Measurements from ENCODE around the gene OR4D5. TPM values are rescaled to one million over a fixed set of nuclear protein-coding genes. Genes with fewer than 3 reads are reported as not detected.

Gene OR4D5
- total RNA-seq, 2 donors from 2014 or later: 0.45 to 1.2 TPM

DNA sequence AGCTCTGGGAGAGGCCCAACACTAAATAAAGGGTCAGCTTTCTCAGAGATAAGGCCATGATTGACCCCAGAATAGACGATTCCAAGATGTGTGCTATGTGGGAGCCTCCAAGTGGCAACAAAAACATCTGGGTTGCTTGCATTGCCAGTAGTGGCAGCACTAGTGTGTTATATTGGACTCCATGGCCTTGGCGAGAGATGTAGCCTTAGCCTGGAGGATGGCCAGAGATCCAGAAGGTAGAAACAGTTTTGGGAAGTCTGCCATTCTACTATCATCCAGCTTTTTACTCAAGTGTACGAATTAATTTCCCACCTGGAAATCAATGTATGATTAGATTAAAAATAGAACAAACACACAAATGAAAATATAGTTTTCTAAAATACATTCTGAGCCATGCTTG lies 34.5 kb upstream of the OR4D5 start:
- TF ChIP-seq CTCF (IDR thresholded peaks at IDR 0.05): no peak
- DNase-seq: no peak

GRCh38 chr11:123905826-123906225 lies 33.6 kb upstream of the OR4D5 start:
- Histone ChIP-seq H3K27me3 (no peaks in the 10 kb centered on the region), H3K4me1 (no peaks in the 10 kb centered on the region), H3K9me3 (no peaks in the 10 kb centered on the region), H3K36me3 (no peaks in the 10 kb centered on the region), H3K9ac (ENCODE audit: low read depth in 2 of 2, low read length in 2 of 2) (no peak overlapping the region), H3K4me3 (no peak overlapping the region), H3K27ac (no peak overlapping the region)
- DNase-seq: no peak
- intact Hi-C loops (cut with DNase I): no loop called here
- no peak for TF ChIP-seq CTCF (IDR thresholded peaks at IDR 0.05)

More for the DNA sequence above, 34.5 kb upstream of the OR4D5 start:
- intact Hi-C loops (cut with DNase I): no loop called here
- Histone ChIP-seq H3K9me3 (no peaks in the 10 kb centered on the region), H3K36me3 (no peaks in the 10 kb centered on the region), H3K4me1 (no peaks in the 10 kb centered on the region), H3K27me3 (no peaks in the 10 kb centered on the region), H3K4me3 (no peak overlapping the region), H3K9ac (ENCODE audit: low read depth in 2 of 2, low read length in 2 of 2) (no peak overlapping the region), H3K27ac (no peak overlapping the region)

- Histone ChIP-seq H3K9me3 (no peaks in the 10 kb centered on the region), H3K36me3 (no peaks in the 10 kb centered on the region), H3K4me3 (no peak overlapping the region), H3K9ac (ENCODE audit: low read depth in 2 of 2, low read length in 2 of 2) (no peak overlapping the region), H3K27me3 (no peaks in the 10 kb centered on the region), H3K4me1 (no peaks in the 10 kb centered on the region), H3K27ac (no peak overlapping the region)
- no peak for DNase-seq
- no peak for TF ChIP-seq CTCF (IDR thresholded peaks at IDR 0.05)
- intact Hi-C loops (cut with DNase I): no loop called here
Measured at GRCh38 chr11:123920943-123921342, 18.5 kb upstream of the OR4D5 start.

DNA sequence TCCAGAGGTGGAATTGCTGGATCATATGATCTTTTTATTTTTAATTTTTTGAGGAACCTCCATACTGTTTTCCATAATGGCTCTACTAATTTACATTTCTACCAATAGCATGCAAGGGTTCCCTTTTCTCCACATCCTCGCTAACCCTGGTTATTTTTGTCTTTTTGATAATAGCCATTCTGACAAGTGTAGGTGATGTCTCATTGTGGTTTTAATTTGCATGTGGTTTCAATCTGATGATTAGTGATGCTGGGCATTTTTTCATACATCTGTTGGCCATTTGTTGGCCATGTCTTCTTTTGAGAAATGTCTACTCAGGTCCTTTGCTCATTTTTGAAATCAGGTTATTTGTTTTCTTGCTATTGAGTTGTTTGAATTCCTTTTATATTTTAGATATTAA lies 15.4 kb upstream of the OR4D5 start:
- intact Hi-C loops (cut with DNase I): no loop called here
- Histone ChIP-seq H3K4me1 (no peaks in the 10 kb centered on the region), H3K9ac (ENCODE audit: low read depth in 2 of 2, low read length in 2 of 2) (no peak overlapping the region), H3K4me3 (no peak overlapping the region), H3K36me3 (no peaks in the 10 kb centered on the region), H3K27me3 (no peaks in the 10 kb centered on the region), H3K27ac (no peak overlapping the region), H3K9me3 (no peaks in the 10 kb centered on the region)
- no peak for DNase-seq
- TF ChIP-seq CTCF (IDR thresholded peaks at IDR 0.05): no peak

- DNase-seq: no peak
- H3K9me3 ChIP-seq: no peaks in the 10 kb centered on the region
- no peak for TF ChIP-seq CTCF (IDR thresholded peaks at IDR 0.05)
- intact Hi-C loops (cut with DNase I): no loop called here
- H3K36me3 ChIP-seq: no peaks in the 10 kb centered on the region
- H3K4me1 ChIP-seq: no peaks in the 10 kb centered on the region
- no peak overlapping the region for H3K4me3 ChIP-seq
- H3K27ac ChIP-seq: no peak overlapping the region
- H3K9ac ChIP-seq (ENCODE audit: low read depth in 2 of 2, low read length in 2 of 2): no peak overlapping the region
- no peaks in the 10 kb centered on the region for H3K27me3 ChIP-seq
Measured at GRCh38 chr11:123942413-123942812, 3.0 kb downstream of the OR4D5 start.

GRCh38 chr11:123943738-123944137 lies 4.3 kb downstream of the OR4D5 start, which contains the start of gene OR6T1:
OR6T1 (minus strand) TSS chr11:123943838; CDS start chr11:123943838, 0 bp downstream.
- Histone ChIP-seq H3K27ac (no peak within 1 kb of the TSS), H3K9ac (ENCODE audit: low read depth in 2 of 2, low read length in 2 of 2) (no peak within 1 kb of the TSS), H3K4me3 (no peak within 1 kb of the TSS), H3K9me3 (no peaks in the 10 kb centered on the region), H3K36me3 (no peaks in the 10 kb centered on the region), H3K27me3 (no peaks in the 10 kb centered on the region), H3K4me1 (no peaks in the 10 kb centered on the region)
- intact Hi-C loops (cut with DNase I): no loop called here
- TF ChIP-seq CTCF (IDR thresholded peaks at IDR 0.05): no peak
- DNase-seq: no peak

All from colonic mucosa (tissue), 4 donors.